CD4-positive, alpha-beta T cell treated with Interleukin-15 for 1 hour (primary cell): Measurements from ENCODE around the gene SLC36A2.
"Not testable (repeated sequence)": the region's sequence is repeated elsewhere in the genome, so short reads cannot be mapped to it uniquely, and the experiment has no call there.

Experiments
- DNase-seq: peaks from one replicate; pipeline ENCODE4 v3.0.0-alpha.2; 2020

Gene SLC36A2

DNA sequence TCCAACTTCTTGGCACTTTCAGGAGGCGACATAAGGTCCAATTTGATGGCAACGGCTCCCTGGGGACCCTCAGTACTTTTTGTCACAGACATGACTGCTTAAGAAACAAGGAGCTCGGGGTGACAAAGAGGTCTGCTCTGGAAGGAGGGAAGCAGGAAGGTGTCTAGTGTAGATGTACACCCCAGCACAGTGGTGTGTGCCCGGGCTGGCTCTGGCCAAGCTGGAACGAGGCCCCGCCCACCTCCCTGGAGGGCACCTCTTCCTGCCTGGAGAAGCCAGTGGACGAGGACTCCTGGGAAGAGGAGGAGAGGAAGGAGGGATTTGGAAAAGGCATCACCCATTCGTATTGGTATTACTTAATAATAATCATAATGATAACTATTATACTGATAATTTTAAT, at the start of gene SLC36A2:
SLC36A2 (minus strand) TSS at position 191 of the 400 bp plus-strand sequence; CDS start at position 92, 99 bp downstream.
- no peak for DNase-seq

DNA sequence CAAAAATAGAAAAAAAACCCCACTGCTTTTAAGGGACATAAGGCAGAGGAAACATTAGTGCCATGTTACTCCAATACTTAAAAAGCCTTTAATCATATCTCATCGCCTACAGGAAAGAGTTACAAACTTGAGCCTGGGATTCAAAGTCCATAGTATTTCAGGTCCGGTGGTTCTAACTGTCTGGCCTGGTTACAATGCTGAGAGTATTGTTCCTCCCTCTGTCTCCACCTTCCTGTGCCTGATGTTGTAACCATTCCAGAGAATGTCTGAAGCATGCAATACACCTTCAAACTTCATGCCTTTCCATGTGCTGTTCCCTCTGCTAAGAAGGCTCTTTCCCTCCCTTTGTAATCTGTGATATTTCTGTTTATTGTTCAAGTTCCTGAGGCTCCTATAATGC, 41.6 kb upstream of the SLC36A2 start:
- DNase-seq: no peak

DNA sequence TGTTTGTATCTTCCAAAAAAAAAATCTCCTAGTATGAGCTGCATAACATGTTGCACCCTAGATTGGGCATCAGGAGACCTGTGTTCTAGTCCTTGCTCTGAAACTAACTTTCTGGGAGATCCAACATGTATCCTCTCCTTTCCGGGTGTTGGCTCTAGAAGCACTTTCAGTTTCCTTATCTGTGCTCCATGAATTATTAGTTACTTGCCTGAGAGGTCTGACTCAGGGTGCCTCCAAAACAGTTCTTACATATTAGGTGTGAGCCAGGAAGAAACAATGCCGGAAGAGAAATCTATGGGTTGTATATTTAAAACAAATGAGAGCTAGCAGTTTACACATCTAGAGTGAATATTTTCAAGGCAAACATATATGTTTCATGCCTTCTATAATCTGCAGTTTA, 36.7 kb upstream of the SLC36A2 start:
- no peak for DNase-seq

DNA sequence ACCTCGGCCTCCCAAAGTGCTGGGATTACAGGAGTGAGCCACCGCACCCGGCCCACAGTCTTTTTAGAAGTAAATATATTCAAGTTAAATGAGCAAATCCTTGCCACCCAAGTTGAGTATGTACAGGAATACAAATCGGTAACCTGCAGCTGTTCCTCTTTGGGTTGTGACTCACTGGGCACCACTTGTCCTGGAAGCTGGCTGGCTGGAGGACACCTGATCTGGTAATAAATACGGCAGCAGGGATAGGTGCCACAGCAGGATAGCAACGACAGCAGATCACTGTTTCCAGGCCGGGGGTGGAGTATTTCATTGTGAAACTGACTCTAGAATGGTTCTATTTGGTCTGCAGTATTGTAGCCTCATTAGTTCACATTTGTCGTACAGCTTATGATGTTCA, 35.7 kb upstream of the SLC36A2 start:
- no peak for DNase-seq

DNA sequence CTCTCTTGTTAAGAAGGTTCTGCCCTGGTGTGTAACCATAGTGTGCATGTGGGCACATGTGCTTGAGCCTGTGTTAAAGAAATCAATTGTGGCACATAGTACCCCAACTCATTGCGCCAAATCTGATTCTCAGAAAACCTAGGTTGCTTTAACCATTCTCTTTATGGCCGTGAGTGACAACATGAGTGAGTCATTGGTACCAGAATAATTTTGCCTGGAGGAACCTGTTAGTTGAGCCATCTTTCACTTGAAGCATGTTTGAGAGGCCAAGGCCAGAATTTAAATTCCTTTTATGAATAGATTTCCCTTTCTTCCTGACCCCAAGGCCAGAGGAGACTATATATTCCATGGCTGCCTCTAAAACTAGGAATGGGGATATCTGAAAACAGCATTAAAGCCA, 35.2 kb upstream of the SLC36A2 start:
- no peak for DNase-seq

DNA sequence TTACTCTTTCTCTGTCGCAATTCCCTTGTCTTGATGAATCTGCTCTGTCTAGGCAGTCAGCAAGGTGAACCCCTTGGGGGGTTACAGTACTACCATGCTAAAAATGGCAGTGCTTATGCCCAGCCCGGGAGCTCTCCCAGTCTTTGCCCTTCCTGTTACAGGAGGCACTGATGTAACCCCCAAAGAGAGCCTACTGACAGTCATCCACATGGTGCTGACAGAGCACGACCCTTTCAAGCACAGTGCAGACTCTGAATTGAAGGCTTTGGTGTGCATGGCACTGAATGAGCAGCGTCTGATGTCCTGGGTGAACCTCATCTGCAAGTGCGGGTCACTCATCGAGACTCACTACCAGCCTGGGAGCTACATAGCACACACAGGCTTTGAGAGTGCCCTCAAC, 34.5 kb upstream of the SLC36A2 start:
- DNase-seq: no peak

DNA sequence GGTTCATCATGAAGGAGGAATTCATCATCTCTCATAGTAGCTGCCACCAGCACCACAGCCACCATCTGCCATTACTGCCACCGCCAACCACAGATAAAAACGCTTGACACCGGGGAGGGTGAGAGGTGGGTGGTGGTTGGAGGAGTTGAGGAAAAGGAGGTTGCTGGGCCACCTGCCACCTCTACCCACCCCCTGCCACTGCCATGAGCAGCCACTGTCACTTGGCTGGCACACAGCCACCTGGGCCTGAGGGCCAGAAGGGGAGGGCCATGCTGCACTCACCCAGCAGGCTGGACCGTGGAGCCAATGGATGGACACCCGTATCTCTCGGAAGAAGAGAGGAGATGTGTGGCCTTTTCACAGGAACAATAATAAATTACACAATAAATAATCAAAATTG, 31.3 kb upstream of the SLC36A2 start:
- no peak for DNase-seq

DNA sequence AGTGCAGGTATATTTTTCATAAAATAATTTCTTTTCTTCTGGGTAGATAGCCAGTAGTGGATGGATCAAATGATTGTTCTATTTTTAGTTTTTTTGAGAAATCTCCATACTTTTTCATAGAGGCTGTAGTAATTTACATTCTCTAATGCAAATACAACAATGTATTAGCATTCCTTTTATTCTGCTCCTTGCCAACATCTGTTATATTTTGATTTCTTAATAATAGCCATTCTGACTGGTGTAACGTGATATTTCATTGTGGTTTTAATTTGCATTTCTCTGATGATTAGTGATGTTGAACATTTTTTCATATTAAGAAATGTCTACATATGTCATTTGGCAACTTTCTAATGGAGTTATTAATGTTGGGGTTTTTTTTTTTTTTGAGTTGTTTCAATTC, 27.2 kb upstream of the SLC36A2 start:
- DNase-seq: no peak

DNA sequence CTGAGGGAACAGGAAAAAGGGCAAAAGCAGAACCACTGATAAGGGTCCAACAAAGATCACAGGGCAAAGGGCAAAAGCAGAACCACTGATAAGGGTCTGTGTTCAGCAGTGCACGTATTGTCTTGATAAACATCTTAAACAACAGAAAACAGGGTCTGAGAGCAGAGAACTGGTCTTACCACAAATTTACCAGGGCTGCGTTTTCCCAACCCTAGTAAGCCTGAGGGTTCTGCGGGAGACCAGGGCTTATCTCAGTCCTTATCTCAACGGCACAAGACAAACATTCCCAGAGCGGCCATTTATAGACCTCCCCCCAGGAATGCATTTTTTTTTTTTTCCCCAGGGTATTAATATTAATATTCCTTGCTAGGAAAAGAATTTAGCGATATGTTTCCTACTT, 19.7 kb upstream of the SLC36A2 start:
- not testable (repeated sequence) for DNase-seq

DNA sequence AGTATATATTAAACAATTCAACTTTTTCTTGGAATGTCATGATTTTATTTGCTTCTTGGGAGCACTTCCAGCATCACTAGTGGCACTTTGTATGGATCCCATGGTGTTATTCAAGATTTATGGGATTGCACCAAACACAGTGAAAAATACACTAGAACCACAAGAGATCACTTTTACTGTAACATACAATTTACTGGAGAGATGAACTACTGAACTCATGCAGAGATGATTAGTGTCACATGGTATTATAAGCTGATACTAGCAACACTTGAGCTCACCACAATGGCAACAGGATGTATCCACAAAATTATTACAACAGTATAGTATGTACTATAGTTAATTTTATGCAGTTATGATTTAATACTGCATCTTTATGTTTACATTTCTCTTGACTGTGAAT, 16.3 kb upstream of the SLC36A2 start:
- no peak for DNase-seq

DNA sequence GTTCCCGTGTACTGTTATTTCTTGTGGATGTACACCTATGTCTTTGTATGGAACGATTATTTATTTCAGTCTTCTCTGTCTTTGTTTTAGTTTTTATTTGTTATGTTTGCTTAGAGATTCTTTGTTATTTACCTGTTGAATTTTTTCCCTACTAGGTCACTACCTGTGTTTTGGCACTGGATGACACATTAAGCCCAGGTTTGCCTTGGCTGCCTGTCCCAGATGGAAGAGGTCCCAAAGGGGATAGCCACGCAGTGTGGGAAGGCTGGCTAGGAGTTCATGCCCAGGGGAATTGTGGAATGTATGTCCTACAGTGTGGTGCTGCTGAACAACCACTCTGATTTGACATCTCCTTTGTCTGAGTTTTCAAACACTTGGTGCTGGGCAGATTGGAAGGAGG, 15.6 kb upstream of the SLC36A2 start:
- DNase-seq: no peak

DNA sequence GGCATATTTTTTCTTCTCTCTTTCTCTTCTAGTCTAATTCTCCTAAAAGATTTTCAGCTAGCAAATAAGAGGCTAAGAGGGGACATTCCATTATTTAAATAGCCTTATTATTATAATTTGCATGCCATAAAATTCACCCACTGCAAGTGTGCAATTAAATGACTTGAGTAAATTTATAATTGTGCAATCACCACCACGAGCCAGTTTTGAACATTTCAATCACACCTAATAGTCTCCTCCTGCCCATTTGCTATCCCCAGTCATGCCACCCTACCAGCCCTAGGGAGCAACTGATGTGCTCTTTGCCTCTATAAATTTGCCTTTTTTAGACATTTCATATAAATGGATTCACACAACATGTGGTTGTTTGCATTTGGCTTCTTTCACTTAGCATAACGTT, 12.0 kb upstream of the SLC36A2 start:
- DNase-seq: no peak

DNA sequence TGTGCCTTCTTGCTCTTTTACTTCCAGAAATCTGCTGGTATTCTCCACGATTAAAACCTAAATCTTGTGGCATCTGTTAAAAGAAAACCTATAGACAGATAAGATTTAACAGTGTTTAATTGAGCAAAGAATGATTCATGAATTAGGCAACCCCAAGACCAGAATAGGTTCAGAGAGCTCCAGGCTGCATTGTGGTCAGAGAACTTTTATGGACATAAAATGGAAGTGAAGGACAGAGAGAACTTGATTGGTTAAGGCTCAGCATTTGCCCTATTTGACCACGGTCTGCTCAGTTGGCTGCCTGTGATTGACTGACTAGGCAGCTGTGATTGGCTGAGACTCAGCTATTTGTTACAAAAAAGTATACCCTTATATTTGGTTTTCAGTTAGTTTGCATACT, 10.4 kb upstream of the SLC36A2 start:
- no peak for DNase-seq

DNA sequence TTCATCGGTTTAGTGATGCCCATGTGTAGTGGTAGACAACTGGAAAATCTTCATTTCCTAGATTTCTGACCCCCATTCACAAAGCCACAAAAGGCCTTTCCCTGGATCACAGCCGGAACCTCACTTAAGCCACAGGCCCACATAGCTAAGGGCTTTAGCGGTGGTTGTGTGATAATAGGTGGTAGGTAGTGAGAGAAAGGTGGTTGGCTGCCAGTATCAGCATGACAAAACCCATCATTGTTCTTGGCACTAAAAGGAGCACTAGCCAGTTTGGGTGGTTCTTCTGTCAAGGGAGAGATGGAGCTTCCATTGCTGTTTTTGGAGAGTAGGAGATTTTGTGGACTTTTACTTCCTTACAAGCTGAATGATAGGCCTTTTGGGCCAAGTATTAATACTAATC, 9.7 kb upstream of the SLC36A2 start:
- DNase-seq: no peak

DNA sequence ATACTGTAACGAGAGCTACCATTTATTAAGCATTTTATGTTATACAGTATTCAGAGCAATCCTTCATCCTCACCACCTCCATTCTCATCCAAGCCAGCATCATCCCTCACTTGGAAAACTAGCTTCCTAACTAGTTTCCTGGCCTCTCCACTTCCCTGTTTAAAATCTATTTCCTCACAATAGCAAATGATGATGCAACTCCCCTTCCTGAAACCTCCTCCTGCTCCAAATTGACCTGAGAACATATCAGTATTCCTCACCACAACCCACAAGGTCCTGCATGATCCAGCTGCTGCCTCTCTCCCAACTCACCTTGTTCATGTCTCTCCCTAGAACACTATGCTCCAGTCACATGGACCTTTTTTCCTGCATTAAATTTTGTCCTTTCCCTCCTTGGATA, 4.3 kb upstream of the SLC36A2 start:
- no peak for DNase-seq

DNA sequence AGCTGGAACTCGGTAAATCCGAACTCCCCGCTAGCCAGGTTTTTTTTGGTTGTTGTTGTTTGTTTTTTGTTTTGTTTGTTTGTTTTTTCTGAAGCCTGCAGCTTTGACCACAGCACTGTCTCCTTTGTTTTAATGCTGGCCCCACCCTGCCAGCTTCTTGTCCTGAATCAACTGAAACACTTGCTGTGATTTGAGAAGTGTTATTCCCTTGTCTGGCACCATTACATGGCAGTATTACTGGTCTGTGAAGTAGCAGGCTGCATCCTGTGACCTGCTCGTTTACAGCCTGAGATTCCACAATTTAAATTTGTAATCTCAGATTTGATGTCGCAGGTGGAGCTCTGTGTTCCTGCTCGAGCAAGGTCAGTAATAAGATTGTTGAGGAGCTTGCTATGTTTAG, 1.4 kb upstream of the SLC36A2 start:
- no peak for DNase-seq

DNA sequence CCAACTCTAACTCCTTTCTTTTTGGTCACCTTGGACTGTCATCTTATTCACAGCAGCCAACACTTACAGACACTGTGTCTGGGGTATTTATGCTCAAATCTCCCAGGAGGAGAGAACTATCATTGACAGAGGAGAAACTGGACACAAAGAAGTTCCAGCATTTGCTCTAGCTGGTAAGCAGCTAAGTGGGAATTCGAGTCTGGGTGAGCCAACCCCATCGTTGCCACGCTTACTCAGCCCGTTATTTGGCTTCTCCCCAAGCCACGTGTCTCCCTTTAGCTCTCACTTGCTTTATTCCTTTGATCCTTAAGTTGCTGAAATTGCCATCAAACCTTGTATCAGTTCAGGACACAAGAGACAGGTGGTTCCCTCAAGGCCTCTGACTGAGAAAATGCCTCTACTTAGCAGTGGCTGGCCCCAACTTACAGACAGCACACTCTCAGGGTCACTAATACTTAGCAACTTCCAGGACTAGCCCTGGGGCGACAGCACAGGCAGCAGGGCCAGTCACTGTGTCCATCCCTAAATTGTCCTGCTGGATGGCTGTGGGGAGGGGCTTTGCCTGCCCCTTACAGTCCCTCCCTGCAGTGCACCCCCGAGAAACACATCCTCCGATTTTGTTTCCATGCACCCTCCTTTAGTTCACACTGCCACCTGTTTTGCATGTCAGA, 1.4 kb downstream of the SLC36A2 start:
- no peak for DNase-seq

DNA sequence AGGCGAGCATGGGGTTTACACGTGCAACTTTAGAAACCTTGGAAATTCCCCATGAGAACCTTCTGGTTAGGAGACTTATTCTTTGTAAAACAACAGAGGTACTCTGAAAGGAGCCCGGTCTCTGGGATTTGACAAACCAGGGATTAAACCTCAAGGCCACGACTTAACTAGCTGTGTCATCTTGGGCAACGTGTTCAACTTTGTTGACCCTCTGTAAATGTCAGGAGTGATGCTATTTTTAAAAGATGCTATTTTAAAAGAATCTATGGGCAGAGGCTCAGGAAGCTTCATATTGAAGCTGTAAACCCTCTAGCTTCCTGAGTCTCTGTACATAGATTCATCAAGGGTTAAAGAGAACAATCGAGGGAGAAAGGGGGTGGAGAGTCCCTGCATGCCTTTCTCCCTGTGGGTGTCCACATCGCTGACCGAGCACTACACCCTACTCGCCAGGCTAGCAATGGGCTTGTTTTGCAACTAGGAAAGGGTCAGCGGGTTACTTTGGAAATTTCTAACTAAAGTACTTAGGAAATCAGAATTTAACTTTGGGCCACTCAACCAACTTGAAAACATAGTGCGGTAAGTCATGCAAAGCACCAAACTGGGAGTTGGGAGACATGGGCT, 2.1 kb downstream of the SLC36A2 start:
- DNase-seq: no peak

DNA sequence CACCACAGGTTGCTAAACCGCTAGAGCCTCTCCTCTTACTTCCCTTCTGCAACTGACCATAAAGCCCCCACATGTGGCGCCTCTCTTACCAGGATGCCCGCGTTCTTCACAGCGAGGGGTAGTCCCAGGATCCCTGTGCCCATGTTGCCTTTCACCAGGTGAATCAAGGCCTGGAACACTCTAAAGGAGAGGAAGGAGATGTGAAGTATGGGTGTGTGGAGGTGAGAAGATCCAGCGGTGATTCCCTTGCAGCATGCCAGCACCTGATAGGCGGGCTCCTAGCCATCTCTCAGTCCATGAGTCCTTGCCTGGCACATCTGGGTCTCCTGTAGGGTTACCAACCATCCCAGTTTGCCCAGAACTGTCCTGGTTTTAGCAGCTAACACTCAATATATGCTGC, 3.3 kb downstream of the SLC36A2 start:
- DNase-seq: no peak

DNA sequence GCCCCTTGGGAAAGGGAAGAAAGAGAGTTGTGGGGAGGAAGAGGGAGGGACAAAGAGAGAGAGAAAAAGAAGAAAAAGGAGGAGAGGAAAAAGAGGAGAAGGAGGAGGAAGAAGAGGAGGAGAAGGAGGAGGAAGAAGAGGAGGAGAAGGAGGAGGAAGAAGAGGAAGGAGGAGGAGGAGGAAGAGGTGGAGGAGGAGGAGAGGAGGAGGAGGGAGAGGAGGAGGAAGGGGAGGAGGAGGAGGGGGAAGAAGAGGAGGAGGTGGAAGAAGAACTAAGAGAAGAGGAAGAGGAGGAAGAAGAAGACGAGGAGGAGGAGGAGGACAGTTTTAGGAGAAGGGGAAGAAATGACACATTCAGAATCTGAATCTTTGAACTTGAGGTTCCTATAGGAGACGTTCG, 7.4 kb downstream of the SLC36A2 start:
- no peak for DNase-seq

DNA sequence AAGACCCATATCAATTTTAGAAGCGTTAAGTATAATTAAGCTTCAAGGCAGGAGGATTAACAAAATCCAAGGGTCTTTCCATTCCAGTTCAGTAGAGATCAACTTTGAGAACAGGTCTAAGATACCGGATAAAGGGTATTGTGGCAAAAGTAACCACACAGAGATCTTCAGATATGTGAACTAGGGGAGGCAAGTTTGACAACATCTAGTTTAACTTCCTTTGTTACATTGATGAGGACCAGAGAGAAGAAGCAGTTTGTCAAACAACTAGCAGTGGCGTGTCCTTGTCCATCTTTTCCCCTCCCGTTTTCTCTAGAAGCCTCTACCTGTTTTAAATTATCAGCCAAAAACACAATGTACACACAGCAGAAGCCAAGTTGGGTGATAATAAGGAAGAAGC, 8.6 kb downstream of the SLC36A2 start:
- DNase-seq: no peak

DNA sequence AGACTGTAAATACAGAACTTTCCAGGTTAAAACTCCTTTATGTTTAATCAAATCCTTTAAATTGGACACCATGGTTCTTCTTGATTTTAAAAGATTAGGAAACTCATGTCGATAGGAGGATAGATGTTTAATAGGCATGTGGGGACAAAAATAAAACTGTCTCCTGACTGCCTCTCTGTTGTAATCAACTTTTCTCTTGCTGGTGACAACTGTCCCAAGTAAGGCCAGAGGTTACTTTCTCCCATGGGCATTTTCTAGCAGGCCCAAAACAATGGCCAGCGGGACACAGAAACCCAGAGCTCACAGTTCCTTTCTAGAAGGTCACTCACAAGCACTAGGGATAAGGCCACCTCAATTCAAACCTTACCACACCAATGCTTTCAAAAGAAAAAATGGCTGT, 14.5 kb downstream of the SLC36A2 start:
- no peak for DNase-seq

DNA sequence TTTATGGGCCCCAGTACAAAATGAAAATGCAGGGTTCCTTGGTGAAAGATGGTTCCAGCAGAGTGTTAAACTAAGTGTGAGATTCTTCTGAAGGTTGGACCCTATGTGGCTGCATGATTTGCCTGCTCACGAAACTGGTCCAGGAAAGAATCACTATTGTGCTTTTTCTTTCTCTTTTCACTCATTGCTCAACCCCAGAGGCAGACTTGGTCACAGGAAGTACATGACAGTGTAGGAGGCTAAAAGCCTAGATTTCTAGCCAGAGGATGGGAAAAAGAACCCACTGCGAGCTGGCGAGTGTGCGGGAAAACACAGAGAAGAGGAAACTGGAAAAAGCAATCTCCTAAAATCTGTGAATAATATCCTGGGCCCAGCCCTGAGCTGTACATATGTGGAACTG, 18.6 kb downstream of the SLC36A2 start:
- DNase-seq: no peak

DNA sequence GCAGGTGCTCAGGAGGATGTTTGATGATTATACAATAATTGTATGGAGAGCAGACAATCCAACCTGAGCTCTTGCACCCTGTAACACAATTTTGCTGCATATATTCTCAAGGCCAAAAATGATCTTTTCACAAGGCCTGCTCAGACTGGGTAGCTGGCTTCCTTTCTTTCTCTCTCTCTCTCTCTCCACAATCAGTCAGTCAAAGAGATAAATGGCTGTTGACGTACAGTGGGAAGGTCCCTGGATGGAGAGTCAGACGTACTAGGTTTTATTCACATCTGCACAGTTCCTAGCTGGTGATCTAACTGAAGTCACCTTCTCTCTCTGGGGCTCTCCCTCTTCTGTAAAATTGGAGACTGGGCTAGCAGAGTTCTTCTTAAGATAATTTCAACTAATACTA, 19.8 kb downstream of the SLC36A2 start:
- no peak for DNase-seq

DNA sequence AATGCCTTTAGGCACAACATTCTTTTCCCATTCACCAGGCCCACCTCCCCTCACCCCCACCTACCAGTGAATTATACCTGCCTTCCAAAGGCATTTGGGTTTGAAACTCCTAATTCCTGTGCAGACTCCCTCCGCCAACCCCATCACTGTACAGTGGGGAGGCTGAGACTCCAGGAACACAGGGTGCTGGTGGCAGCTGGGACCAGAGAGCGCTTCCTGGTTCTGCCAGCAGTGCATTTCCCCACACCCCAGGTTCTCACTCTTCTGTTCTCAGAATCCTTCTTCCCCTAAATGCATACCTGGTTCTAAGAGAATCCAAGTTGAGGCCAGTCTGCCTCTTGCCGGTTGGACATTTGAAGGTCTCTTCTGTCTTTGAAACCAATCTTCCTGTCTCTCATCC, 21.1 kb downstream of the SLC36A2 start:
- DNase-seq: no peak
